CD4-positive, alpha-beta T cell treated with Interleukin-6 at 100 ng/mL for 8 hours (primary cell): ENCODE data around the gene DGKD.
"Not testable (repeated sequence)": the region's sequence is repeated elsewhere in the genome, so short reads cannot be mapped to it uniquely, and the experiment has no call there.

ENCODE experiments used
- DNase-seq: peaks from one replicate; pipeline ENCODE4 v3.0.0-alpha.2; 2020; ENCODE audit warnings: mixed read lengths, low spot score

The DGKD gene

DNA sequence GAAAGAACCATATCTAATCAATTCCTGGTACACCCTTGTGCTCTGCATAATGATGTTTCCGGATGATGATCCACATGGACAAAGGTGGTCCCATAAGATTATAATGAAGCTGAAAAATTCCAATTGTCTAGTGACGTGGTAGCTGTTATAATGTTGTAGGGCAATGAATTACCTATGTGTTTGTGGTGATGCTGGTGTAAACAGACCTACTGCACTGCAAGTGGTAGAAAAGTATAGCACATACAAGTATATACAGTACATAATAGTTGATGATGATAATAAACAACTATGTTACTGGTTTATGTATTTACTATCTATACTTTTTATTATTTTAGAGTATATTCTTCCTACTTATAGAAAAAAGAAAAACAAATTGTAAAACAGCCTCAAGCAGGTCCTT, 8.4 kb downstream of the DGKD start:
- DNase-seq: no peak

DNA sequence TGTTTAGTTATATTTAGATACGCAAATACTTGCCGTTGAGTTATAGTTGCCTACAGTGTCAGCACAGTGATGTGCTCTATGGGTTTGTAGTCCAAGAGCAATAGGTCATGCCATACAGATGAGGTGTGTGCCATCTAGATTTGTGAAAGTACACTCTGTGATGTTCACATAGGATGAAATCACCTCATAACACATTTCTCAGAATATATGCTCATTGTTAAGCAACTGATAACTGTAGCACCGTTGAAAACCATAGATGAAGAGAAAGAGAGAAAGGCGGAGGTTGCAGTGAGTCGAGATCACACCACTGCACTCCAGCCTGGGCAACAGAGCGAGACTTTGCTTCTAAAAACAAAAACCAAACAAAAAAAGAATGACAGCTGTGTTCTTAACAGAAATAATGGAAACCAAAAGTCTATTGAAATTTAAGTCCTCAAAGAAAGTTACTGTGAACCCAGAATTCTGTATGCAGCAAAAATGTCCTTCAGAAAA, 9.5 kb downstream of the DGKD start:
- no peak for DNase-seq

DNA sequence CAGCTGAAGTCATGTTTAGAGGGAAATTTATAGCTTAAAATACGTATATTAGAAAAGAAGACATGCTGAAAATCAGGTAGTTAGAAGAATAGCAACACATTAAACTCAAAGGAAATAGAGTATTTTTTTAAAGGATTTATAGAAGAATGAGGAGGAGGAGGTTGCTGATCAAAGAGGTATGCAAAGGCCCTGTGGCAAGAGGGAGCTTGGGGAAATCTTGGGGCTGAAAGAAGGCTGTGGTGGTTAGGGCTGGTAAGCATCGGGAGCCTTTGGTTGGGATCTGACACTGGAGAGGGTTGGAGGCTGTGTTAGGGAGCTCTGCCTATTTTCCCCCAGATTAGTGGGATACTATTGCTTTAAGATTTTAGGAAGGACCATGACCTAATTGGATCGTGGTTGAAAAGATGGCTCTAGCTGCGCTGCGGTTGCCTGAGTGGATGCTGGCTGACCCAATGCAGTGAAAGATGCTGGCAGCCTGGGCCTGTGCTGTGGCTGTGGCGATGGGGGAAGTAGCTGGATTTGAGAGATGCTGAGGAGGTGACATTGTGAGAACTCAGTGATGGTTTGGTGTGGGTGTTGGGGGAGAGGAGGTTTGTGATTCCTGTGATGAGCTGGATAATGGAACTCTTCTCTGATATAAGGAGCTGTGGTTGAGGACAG, 11.7 kb downstream of the DGKD start:
- no peak for DNase-seq

DNA sequence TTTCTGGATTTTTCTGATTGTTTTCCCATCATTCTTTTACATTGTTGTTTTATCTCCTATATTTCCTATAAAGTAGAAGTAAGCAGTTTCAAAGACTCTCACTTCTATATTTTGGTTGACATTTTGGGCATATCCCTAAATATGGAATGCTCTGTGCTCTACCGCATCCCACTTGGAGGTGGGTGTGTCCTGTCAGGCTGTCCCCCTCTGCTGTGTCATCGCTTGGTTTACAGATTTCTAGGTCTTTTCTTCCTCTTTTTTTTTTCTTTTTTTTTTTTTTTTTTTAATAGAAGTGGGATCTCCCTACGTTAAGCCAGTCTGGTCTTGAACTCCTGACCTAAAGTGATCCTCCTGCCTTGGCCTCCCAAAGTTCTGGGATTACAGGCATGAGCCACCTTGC, 13.3 kb downstream of the DGKD start:
- DNase-seq: no peak

DNA sequence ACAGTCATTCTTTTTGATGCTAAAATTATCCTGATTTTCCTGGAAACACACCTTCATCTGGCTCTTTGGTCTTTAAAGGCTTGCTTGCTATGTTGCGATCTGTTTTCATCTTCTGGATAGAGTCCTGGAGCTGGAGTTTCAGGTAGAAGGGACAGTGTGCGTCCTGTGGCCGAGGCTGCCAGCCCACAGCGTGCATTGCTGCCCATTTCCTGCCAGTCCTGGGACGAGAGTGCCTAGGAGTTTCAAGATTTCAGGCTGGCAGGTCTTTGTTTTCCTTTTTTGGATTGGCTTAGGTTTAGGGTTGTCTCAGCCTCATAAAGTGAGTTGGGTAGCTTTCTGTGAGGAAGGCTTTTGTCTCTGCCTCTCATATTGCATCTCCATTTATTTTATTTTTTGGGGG, 14.5 kb downstream of the DGKD start:
- DNase-seq: no peak

DNA sequence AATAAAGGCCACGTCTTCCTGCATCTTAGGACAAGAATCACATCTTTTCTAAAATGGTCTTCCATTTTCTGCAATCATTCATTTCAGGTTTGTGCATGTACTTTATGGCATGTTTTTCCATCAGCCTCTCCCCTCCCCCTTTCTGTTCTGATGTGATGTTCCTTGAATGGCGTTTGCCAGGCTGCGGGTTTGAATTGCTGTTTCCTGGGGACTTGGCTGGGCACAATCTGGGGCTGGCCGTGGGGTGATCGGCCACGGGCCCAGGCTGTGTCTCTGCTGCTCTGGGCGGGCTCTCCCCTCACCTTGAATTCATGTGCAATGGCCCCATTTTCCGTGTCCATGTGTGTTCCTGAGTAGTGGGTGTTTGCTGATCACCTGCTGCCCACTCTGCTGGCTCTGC, 15.2 kb downstream of the DGKD start:
- no peak for DNase-seq

DNA sequence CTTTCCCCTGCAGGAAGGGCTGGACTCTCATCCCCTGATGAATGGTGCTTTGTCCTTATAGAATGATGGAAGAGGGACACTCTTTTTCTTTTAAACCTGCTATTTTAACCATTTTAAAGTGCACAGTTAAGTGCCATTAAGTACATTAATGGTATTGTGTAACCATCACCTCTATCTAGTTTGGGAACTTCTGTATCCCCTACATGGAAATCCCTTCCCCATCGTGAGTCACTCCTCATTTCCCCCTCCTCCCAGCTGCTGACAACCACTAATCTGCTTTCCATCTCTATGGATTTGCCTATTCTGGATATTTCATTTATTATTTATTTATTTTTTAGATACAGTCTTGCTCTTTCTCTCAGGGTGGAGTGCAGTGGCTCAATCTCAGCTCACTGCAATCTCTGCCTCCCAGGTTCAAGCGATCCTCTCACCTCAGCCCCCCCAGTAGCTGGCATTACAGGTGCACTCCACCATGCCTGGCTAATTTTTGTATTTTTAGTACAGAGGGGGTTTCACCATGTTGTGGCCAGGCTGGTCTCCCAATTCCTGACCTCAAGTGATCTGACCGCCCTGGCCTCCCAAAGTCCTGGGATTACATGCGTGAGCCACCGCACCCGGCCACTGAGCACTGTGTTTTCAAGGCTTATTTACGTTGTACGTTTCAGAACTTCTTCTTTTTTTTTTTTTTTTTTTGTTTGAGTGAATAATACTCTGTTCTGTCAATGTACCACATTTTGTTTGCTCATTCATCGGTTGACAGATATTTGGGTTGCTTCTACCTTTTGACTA, 15.8 kb downstream of the DGKD start:
- no peak for DNase-seq

DNA sequence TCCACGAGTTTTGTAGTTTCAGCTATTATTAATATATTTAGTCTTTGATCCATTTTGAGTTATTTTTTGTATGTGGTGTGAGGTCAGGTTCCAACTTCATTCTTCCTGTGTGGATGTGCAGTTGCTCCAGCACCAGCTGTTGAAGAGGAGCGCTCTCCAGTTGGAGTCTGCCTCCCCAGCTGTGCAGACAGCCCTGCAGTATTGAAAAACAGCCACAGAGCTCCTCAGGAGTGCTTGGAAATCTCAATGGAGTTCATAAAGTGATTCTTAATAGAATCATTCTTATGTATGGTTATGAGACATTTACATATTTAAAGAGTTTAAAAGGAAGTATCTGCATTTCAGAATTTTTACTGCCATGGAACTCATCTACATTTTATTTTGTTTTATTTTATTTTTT, 17.3 kb downstream of the DGKD start:
- DNase-seq: no peak

DNA sequence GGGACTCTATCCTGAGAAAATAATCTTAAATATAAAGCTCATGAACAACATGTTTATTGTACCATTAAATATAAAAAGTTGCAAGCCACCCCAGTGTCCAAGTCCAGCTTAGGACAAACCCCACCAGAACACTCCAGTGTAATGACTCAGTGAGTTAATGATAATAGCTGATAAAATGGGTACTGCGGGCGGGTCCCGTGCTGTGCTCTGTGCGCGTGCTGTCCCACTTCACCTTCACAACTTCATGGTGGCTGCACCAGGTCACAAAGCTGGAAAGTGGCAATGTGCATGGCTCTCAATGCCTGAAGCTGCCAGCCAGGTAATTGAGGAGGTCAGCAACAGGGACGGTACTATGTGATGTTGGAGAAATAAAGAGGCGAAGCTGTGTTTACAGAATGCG, 18.6 kb downstream of the DGKD start:
- DNase-seq: no peak

DNA sequence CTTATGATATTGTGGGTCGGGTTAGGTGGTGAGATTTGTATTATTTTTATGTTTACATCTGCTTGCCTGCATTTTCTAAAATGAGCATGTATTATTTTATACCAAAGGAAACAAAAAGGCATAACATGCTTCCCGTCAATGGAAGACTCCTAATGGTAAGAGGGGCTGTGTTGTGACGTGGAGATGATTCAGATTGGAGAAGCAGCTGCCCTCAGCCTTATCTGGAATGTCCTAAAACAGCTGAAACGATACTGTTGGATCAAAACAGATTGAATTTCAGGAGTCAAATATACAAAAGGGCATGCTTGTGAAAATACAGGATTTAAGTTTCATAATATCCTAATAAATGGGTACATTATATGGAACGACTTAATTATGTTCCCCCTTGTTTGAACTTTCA, 19.0 kb downstream of the DGKD start:
- DNase-seq: no peak

DNA sequence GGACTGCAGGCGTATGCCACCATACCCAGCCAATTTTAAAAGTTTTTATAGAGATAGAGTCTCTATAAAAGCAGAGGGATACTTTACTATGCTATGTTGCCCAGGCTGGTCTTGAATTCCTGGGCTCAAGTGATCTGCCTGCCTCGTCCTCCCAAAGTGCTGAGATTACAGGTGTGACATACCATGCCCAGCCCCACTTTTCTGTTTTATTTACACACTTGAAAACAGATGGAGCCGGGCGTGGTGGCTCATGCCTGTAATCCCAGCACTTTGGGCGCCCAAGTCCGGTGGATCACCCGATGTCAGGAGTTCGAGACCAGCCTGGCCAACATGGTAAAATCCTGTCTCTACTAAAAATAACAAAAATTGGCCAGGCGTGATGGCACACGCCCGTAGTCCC, 20.5 kb downstream of the DGKD start:
- DNase-seq: not testable (repeated sequence)

DNA sequence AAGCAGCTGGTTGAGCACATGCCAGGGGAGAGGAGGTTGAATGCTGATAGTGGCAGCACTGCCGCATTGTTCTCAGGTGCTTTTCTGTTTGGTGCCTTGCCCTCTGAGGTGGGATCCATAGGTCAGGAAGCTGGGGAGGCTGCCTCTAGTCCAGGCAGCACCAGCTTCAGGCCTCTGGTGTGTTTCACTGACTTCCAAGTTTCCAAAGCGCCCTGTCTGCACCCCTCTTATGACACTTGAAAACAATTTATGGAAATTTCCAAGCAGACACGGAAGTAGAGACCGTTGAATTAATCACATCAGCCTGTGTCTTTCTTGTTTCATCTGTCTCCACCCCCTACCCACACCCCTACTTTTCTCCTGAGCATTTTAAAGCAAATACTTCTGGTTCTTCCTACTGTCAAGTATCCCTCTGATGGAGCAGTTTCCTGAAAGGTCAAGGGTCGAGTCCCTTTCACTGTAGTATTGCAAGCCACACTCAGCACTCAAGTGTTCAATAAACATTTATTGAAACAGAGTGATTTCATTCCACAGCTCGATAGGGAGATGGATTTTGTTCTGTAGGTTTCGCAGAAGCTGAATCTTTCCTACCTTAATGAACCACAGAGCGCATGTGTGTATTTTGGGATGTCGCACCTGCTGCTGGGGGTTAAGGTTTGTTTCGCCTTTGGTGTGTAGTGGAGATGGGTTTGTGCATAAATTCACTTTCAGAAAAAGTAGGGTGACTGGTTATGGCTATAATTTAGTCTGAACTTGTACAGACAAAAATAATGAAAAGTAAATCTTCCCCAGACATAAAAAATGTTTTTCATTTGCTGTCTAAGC, 21.4 kb downstream of the DGKD start:
- no peak for DNase-seq

DNA sequence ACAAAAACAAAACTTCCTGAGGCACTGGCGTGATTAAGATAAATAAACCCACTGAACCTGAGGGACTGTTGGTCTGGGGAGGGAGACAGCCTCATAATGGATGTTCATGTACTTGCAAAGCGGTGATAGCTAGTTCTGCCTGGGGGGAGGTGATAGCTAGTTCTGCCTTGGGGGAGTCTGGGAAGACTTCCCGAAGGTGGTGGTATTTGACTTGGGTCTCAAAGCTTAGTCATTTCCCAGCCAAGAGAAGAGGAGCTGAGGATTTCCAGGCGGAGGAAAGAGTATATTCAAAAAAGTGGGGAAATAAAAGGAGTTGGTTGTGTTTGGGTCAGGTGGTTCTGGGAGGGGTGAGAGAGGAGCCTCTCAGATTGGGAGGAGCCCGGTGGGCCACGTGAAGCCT, 24.7 kb downstream of the DGKD start:
- no peak for DNase-seq

DNA sequence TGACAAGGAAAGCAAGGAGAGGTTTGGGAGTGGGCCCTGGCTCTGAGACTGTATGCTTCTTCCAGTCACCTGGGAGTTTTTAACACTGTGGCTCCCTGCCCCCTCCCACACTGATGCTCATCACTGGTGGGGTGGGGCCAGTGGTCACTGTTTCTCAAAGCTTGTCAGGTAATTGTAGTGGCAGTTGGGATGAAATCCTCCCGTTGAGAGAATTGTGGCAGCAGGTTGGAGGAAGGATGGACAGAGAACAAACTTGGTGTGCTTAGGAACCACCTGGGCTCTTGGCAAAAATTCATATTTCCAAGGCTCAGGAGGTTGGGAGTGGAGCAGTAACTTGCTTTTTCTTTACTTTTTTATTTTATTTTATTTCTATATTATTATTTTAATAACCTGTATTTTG, 25.1 kb downstream of the DGKD start:
- no peak for DNase-seq

DNA sequence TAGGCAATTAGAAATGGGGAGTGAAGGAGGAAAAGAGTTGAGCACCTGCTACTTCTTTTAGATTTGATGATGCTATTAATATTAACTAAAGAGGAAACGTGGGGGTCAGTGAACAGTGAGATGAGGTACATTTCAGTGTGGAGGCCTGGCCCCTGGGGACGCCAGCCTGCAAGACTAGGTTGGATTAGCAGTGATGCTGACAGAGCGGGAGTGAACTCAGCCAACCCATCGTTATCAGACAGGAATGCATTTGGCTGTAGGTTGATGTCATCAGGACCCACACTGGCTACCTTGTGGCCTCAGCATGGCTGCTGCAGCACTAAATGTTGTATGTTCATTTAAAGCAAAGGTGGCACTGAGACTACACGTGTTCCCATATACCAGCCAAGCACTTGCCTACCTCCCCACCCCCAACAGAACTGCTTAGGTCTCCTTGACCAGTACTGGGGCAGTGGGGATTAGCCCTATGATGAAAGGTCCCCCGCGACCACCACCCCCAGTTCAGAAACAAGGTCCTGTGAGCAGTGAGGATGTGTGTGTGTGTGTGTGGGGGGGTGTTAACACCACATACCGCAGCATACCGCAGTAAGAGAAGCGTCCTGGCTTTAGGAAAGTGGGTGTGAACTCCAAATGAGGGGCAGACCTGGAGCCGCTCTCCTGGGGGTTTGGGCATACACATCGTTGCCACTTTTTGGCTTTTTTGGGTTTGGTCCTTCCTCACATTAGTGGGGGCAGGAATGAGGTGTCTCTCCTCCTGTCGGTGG, 26.0 kb downstream of the DGKD start:
- no peak for DNase-seq

DNA sequence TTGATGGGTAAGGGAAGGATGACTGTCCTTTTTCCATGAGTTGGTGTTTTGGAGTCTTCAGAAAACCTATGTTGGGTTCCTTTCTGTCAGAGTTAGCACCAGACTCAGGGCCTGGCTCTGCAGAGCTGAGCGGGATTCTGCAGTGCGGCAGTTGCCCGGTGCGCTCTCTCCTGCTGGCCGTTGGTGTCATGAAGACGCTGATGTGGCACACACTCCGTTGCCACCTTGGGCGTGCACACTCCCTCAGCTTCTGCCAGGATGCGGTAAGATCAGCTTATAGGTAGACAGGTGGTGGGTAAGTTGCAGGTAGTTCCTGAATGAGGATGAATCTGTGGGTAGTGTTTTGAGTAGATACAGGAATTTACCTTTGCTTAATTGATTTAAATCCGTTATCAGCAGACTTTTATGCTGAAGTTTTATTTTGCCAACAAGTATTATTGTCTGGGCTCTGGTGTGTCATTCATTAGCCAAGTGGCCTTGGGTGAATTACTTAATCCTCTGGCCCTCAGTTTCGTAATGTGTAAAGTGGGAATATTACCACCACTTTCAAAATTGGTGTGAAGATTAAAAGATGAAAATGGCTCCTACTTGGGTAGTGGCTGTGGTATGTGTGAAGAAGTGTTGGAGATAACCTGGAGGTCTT, 26.8 kb downstream of the DGKD start:
- DNase-seq: no peak

DNA sequence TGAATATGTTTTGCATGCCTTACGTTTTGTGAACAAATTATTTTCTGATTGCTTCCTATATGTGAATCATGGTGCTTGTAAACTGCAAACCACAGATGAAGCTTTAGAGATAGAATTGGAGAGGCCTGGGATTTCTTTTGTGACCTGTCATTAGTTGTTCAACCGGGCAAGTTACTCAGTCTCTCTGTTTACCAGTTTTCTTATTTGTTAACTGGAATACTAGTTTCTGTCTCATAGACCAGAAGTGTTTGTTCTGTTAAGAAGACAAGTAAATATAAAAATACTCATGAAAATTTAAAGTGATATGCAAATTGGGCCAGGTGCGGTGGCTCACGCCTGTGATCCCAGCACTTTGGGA, 27.3 kb downstream of the DGKD start:
- no peak for DNase-seq

DNA sequence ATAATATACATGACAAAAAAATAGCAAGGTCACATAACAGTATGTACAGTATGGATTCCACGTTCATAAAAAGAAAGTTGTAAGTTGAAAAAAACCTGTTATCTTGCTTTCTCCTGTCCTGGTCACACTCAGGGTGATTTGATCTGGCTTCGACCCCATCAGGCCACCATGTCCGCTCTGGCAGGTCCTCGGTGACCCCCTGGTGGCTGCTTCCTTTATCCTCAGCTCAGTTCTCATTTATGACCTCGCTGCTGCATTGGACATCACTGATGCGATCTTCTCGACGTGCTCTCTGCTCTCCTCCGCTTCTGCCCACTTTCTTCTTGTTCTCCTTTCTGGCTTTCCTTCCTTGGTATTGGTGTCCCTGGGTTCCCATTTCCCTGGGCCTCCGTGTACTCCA, 29.7 kb downstream of the DGKD start:
- DNase-seq: no peak

DNA sequence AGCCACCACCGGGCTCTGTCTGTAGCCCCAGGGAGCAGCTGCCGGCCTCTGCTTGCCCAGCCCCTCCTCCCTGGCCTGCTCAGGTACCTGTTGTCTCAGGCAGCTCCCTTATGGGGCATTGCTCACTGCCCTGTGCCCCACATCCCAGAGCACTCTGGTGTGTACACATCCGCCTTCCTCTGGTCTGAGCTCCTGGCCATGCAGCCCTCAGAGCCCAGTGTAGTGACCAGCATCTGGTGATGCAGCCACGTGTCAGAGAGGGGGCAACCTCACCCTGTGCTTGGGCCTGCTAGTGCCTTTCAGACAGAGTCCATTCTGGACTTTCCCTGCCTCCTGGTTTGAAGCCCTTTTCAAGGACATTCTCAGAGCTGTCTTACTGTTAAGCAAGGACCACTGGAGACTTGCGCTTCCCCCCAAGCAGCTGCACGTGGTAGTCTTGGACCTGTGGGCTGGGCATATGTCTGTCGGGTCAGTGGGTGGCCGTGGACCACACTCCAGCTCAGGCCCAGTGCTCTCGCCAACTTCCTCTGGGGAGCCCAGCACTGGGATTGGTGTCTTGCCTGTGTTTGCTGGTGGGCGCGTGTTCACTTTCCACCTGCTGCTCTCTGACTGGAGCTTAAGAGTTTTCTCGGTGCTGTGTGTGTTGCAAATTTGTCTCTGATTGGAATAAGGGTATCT, 30.7 kb downstream of the DGKD start:
- DNase-seq: no peak

DNA sequence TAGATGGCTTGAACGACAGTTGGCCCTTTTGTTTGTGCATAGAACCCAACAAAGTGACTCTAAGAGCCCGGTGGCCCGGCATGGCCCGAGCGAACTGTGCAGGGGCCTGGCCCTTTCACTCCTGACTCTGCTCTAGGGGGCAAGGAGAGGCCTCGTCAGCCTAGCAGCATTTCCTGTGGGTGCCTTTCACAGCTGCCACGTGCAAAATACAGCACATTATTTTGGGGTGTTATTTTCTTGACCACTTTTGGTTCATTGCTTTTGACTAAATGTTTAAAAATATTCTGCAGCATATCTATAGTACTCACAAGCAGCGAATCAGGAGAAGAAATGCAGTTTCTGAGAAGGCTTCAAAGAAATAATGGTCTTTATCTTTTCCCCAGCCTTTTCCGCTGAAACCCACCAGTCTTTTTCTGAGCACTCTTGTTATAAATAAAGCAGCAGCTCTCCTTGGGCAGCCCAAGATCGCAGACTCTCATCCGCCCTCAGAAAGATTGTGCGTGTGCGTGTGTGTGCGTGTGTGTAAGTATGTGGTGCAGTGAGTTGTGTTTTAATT, 31.3 kb downstream of the DGKD start:
- peak; percentile 37 for DNase-seq
